ENCODE data around the gene PAK1.

GRCh38 chr11:77276271-77276670 lies 197.6 kb downstream of the PAK1 start:
- no peak for TF ChIP-seq CTCF (IDR thresholded peaks at IDR 0.05)
- no peak for TF ChIP-seq POLR2A (IDR thresholded peaks at IDR 0.05)
- TF ChIP-seq EP300 (IDR thresholded peaks at IDR 0.05): no peak
